Bronchial epithelial cell (primary cell): Measurements from ENCODE around the gene HCRTR2. TPM values are rescaled to one million over a fixed set of nuclear protein-coding genes. Genes with fewer than 3 reads are reported as not detected.

Source experiments
- DNase-seq: peaks from one replicate; pipeline ENCODE4 v3.0.0-alpha.2; 2010; ENCODE audit warnings: low read depth
- FAIRE-seq: peaks from 2 replicates; lab custom pipeline; 2011; peaks lifted over from hg19 to GRCh38; lab: Jason Lieb, UNC
- H3K27me3 ChIP-seq: 2 replicates; pipeline ENCODE4 v1.5.1; 2011; ENCODE audit warnings: low read length; ENCODE audit not compliant: control insufficient read depth, insufficient read depth
- H3K36me3 ChIP-seq: 2 replicates; pipeline ENCODE4 v1.5.1; 2011; ENCODE audit warnings: low read length; ENCODE audit not compliant: control insufficient read depth, insufficient read depth
- H3K4me3 ChIP-seq: 2 replicates; pipeline ENCODE4 v1.5.1; 2011; ENCODE audit warnings: mild to moderate bottlenecking, low read depth, low read length, control low read depth
- total RNA-seq: library from RNA; depleted of rRNA; stranded (reverse); fragments of >200 nt; gene quantifications from 2 replicates; pipeline ENCODE4 v1.2.1, GENCODE V29; 2014
- TF ChIP-seq, protein P1 (sequence below): IDR thresholded peaks from 2 replicates; pipeline ENCODE4 v1.5.1; 2011; ENCODE audit warnings: mild to moderate bottlenecking, moderate library complexity, low read length, control low read depth, inconsistent platforms; ENCODE audit not compliant: insufficient read depth, severe bottlenecking

HCRTR2 gene
- total RNA-seq, result not detected in 2 replicates

DNA sequence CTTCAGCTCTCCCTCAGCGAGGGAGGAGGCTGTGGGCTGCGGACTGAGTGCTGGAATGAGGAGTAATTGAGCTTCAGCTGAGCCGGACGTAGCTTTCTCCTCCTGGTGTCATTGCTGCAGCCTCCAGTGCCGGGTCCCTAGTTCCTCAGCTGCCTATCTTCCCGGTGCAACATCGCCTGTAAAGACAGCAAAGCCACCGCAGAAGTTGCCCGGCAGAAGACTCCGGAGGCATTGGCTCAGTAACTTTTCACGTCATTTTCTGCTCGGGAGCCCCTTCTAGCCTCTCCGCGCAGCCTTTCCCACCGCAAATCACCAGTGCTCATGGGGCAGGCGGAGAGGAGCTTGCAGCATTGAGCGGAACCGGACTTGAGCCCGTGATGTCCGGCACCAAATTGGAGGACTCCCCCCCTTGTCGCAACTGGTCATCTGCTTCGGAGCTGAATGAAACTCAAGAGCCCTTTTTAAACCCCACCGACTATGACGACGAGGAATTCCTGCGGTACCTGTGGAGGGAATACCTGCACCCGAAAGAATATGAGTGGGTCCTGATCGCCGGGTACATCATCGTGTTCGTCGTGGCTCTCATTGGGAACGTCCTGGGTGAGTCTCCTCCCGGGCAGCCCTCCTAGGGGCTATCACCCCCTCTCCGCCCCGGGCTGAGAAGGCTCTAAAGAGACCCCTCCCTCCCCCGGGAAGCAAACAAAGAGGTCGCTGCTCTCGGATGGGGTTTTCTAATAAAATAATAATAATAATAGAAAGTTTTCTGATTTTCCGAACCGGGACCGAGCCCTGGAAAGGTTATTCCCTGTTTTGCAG lies at the start of gene HCRTR2:
TSS of gene HCRTR2 (plus strand) at position 305 of the 816 bp plus-strand sequence. CDS start at position 378, 73 bp downstream.
- DNase-seq (no peak), FAIRE-seq (no peak)
- Histone ChIP-seq H3K36me3 (no peaks in the 10 kb centered on the region), H3K4me3 (no peak within 1 kb of the TSS), H3K27me3 (peaks cover 17% of the 10 kb centered on the region)
- TF ChIP-seq, protein P1, sequence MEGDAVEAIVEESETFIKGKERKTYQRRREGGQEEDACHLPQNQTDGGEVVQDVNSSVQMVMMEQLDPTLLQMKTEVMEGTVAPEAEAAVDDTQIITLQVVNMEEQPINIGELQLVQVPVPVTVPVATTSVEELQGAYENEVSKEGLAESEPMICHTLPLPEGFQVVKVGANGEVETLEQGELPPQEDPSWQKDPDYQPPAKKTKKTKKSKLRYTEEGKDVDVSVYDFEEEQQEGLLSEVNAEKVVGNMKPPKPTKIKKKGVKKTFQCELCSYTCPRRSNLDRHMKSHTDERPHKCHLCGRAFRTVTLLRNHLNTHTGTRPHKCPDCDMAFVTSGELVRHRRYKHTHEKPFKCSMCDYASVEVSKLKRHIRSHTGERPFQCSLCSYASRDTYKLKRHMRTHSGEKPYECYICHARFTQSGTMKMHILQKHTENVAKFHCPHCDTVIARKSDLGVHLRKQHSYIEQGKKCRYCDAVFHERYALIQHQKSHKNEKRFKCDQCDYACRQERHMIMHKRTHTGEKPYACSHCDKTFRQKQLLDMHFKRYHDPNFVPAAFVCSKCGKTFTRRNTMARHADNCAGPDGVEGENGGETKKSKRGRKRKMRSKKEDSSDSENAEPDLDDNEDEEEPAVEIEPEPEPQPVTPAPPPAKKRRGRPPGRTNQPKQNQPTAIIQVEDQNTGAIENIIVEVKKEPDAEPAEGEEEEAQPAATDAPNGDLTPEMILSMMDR, result no peak

DNA sequence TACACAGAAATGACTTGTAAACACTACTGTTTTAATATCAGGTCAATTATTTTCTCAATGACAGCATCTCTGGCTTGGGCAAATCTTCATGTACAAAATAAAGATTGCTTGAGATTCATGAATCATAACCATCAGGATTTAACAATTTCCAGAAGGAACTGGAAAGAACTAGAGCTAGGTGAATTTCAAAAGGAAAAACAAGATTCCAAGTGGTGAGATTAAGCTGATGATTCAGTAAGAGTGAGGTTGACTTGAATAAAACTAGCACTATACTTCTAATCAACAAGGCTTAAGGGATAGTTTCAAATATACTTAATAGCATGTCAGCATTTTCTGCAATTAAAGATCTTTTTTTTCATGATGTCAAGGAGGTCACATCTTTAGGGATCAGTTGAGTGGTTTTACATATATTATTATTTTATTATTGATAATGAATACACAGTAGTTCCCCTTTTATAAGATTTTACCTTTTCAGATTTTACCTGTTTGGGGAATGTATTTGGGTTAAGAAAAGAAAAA lies 43.5 kb upstream of the HCRTR2 start:
- no peaks in the 10 kb centered on the region for H3K27me3 ChIP-seq
- H3K36me3 ChIP-seq, result no peaks in the 10 kb centered on the region
- no peak for DNase-seq
- TF ChIP-seq, protein P1, result no peak
- H3K4me3 ChIP-seq, result no peak overlapping the region
- FAIRE-seq, result no peak

DNA sequence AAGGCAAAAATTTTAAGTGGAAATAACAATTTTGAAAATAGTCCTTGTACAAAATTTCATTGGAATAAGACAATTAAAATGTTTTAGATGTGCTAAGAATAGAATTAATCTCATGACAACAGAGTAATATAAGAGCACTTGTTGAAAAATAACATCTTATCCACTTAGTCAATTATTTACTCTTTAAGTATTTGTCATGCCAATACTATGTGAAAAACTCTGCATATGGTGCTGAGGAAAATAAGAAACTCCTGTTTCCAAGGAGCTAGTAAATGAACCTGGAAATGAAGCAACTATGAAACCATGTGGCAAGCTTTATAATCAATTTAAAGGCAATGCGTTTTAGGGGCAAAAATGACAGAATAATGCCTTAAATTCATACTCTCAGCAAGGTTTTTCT lies 42.7 kb upstream of the HCRTR2 start:
- no peak for FAIRE-seq
- H3K27me3 ChIP-seq, result no peaks in the 10 kb centered on the region
- TF ChIP-seq, protein P1, result no peak
- DNase-seq, result peak; percentile 5
- no peaks in the 10 kb centered on the region for H3K36me3 ChIP-seq
- no peak overlapping the region for H3K4me3 ChIP-seq

DNA sequence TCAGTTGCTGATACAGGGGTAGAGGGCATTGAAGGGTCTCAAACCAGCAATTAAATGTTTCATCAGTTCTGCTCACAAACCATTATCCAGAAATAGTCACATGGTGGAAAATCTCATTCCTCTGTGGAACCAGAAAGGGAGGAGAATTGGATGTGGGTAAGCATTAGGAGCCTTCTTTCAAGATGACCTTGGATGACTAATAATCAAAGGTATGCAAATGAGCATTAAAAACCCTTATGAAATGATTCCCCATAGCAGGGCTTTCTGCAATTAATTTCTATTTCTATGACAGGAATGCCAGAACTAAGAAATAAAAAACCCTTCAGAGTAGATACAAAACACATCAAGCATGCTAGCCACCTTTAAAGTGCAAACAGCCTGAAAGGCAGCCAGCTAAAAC lies 37.4 kb upstream of the HCRTR2 start:
- no peaks in the 10 kb centered on the region for H3K36me3 ChIP-seq
- no peak overlapping the region for H3K4me3 ChIP-seq
- DNase-seq (no peak), FAIRE-seq (no peak)
- TF ChIP-seq, protein P1, result no peak
- H3K27me3 ChIP-seq, result peaks cover 2% of the 10 kb centered on the region

DNA sequence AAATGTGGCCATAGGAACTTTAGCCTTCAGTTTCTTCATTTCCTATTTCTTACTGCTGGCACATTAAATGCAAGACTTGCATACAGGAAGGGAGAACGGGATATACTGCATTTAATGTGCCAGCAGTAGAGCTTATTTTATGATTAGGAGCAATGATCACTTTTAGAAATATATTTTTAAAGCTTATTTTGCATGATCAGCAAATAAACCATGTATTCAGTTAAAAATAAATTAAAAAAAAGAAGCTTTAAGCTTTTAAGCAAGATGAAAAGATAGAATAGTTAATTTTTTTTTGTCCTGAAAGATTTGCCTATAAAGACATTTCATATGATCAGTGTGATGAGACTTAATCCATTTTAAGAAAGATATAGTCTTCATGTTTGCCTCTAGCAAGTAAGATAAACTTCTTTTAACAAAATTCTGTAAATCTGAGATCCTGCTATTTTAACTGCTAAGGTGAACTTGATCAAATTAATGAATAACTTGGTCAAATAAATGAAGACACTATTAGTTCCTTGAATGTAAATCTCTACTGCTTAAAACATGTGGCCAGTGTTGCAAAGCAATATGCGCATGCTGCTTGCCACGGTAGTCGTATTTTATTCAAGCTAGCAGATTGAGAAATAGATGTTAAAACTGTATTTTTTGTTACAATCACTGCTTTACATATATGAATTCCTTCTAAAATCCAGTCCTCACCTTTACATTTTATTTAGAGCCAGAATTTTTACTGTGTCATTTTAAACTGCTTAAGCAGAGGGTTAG lies 36.2 kb upstream of the HCRTR2 start:
- DNase-seq, result no peak
- no peak for FAIRE-seq
- no peaks in the 10 kb centered on the region for H3K36me3 ChIP-seq
- H3K4me3 ChIP-seq, result no peak overlapping the region
- H3K27me3 ChIP-seq, result peaks cover 2% of the 10 kb centered on the region
- TF ChIP-seq, protein P1, result no peak
